Heart left ventricle (tissue), 16 donors: ENCODE results near the gene UBE2F. TPM values are rescaled to one million over a fixed set of nuclear protein-coding genes. Genes with fewer than 3 reads are reported as not detected.

Source experiments
- ATAC-seq, 4 donors: fragments of 200-7000 bp; cut with Tn5 transposase; one replicate each; pipeline ENCODE4 v1.9.1; 2020 to 2022; ENCODE audit warnings: moderate library complexity in 4 of 4, mild to moderate bottlenecking in 3 of 4, moderate number of reproducible peaks in 1 of 4
- DNase-seq, 5 donors: peaks; one replicate each; pipeline ENCODE4 v3.0.0-alpha.2; 2020
- H3K27ac ChIP-seq, 12 donors: fragments of 200-600 bp; sonication (generic) in 4 of 12; one replicate each; pipeline versions ENCODE4 v1.5.0 to v1.8.0; 2016 to 2022; ENCODE audit warnings: mild to moderate bottlenecking in 2 of 12
- H3K27me3 ChIP-seq, 9 donors: fragments of 200-600 bp; sonication (generic) in 2 of 9; one replicate each; pipeline versions ENCODE4 v1.5.1 to v1.8.0; 2016 to 2022; ENCODE audit warnings: mild to moderate bottlenecking in 3 of 9
- H3K36me3 ChIP-seq, 9 donors: fragments of 200-600 bp; sonication (generic) in 2 of 9; one replicate each; pipeline versions ENCODE4 v1.5.0 to v1.8.0; 2018 to 2022; ENCODE audit warnings: mild to moderate bottlenecking in 2 of 9
- H3K4me1 ChIP-seq, 12 donors: fragments of 200-600 bp; sonication (generic) in 4 of 12; one replicate each; pipeline versions ENCODE4 v1.5.0 to v1.8.0; 2016 to 2022; ENCODE audit warnings: mild to moderate bottlenecking in 3 of 12
- H3K4me3 ChIP-seq, 12 donors: fragments of 200-600 bp; sonication (generic) in 4 of 12; one replicate each; pipeline versions ENCODE4 v1.5.0 to v1.8.0; 2017 to 2022; ENCODE audit warnings: mild to moderate bottlenecking in 9 of 12, moderate library complexity in 4 of 12
- H3K9me3 ChIP-seq, 12 donors: fragments of 200-600 bp; sonication (generic) in 4 of 12; one replicate each; pipeline versions ENCODE4 v1.5.0 to v1.8.0; 2016 to 2022; ENCODE audit warnings: mild to moderate bottlenecking in 1 of 12
- POLR2A ChIP-seq, 2 donors: fragments of 450-650 bp; IDR thresholded peaks; one replicate each; pipeline ENCODE4 v1.6.1; 2017; ENCODE audit warnings: antibody characterized with exemption in 2 of 2, mild to moderate bottlenecking in 2 of 2, moderate library complexity in 2 of 2
- WGBS, 4 donors: extraction: QIAGEN DNeasy Blood & Tissue Kit in 2 of 4; methylation state at CpG; one replicate each; pipeline versions ENCODE4 v1.1.5 to v1.1.7; 2013 to 2018; 5-methylcytosine and 5-hydroxymethylcytosine counted together
- intact Hi-C, 10 donors: fragments of 100-400 bp; cut with DNase I; formaldehyde crosslinking; loops; one replicate each; pipeline versions ENCODE4 v1.11.1 to v1.14.2; 2022
- polyA plus RNA-seq, 2 donors: library from polyadenylated mRNA; stranded (reverse); fragments of 200-250 nt; gene quantifications; one replicate each; pipeline ENCODE4 v1.2.3, GENCODE V29; 2013
- total RNA-seq, 9 donors: library from RNA; depleted of rRNA in 2 of 9; stranded (reverse); fragments of >200 nt in 2 of 9; fragmentation: NEBNext Ultra II Directional in 3 of 9; extraction: Animal tissue kit (Norgen Biotek cat#: 25700) in 3 of 9; gene quantifications; one replicate each; pipeline versions ENCODE4 v1.1.0 to v1.2.4, GENCODE V29; 2016 to 2023
- TF ChIP-seq, protein P1 (sequence below), 12 donors: fragments of 200-600 bp; sonication (generic) in 4 of 12; IDR thresholded peaks; one replicate each; pipeline versions ENCODE4 v1.5.0 to v1.8.0; 2018 to 2022; ENCODE audit warnings: antibody characterized with exemption in 12 of 12, mild to moderate bottlenecking in 5 of 12
- donor health status: ischemic (EF 13 %, LVEDD 7.1; RV severe dilation, severe dysfunction).
- donor health status: healthy with polysubstance abuse.
- donor health status: DM: no; HTN: yes; CAD: no.
- donor health status: DM: no; HTN: no; CAD: no.
- donor health status: ischemic (EF 25% LVEDD 6.9; RV normal size, moderate dysfunction).
- donor health status: ischemic (EF 25% LVEDD 5.7; RV mildly dilated, moderate dysfunction).
- donor health status: healthy.
- donor health status: DM: yes; HTN: yes; CAD: no.
- donor health status: ischemic (EF 35%, LVEDD 5.7; RV mildly dilated, moderate dysfunction).
- donor health status: nonischemic (EF 11% LVEDD 7.7; RV severe dilation, severe dysfunction).
- donor health status: DM: yes; HTN: yes; CAD: no.
- donor health status: PGD.
- donor health status: ischemic (EF 29% LVEDD 5.4; RV normal size, mild dysfunction).
- donor health status: nonischemic (EF 23%, LVEDD 6.1; RV moderate dilation, normal function).

UBE2F gene
- total and polyA plus RNA-seq, 11 donors, result 54.2 to 83.4 (median 60.6) TPM

DNA sequence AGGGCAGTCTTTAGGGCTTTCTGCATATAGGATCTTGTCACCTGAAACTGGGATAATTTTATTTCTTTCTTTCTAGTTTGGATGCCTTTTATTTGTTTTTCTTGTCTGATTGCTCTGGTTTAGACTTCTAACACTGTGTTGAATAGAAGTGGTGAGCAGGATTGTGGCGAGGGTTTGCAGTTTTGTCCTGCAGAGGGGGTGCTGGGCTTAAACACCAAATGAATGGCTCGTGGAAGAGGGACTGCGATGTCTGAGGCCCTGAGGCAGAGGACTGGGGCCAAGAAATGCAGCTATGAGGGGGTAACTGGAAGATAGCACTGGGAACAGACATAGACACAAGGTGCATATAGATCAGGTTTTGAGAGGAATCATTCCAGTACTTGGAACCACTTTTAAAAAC lies 20.5 kb downstream of the UBE2F start:
- peaks cover 0 to 24% (median 7%) of the 10 kb centered on the region in 12 donors for H3K4me1 ChIP-seq
- no peak overlapping the region for H3K27ac ChIP-seq
- intact Hi-C loops, result no loop called here
- ATAC-seq (no peak), DNase-seq (no peak)
- H3K27me3 ChIP-seq, result no peaks in the 10 kb centered on the region
- 82 to 93% (median 91%) methylated on average over 3 of the region's 3 CpGs for WGBS, 4 donors
- H3K36me3 ChIP-seq, result peaks cover 0 to 43% (median 18%) of the 10 kb centered on the region in 9 donors
- peaks cover 0 to 5% (median 0%) of the 10 kb centered on the region in 12 donors for H3K9me3 ChIP-seq
- H3K4me3 ChIP-seq, result no peak overlapping the region
- no peak for TF ChIP-seq POLR2A (IDR thresholded peaks at IDR 0.05)
- TF ChIP-seq, protein P1, sequence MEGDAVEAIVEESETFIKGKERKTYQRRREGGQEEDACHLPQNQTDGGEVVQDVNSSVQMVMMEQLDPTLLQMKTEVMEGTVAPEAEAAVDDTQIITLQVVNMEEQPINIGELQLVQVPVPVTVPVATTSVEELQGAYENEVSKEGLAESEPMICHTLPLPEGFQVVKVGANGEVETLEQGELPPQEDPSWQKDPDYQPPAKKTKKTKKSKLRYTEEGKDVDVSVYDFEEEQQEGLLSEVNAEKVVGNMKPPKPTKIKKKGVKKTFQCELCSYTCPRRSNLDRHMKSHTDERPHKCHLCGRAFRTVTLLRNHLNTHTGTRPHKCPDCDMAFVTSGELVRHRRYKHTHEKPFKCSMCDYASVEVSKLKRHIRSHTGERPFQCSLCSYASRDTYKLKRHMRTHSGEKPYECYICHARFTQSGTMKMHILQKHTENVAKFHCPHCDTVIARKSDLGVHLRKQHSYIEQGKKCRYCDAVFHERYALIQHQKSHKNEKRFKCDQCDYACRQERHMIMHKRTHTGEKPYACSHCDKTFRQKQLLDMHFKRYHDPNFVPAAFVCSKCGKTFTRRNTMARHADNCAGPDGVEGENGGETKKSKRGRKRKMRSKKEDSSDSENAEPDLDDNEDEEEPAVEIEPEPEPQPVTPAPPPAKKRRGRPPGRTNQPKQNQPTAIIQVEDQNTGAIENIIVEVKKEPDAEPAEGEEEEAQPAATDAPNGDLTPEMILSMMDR (IDR thresholded peaks at IDR 0.05), result no peak

DNA sequence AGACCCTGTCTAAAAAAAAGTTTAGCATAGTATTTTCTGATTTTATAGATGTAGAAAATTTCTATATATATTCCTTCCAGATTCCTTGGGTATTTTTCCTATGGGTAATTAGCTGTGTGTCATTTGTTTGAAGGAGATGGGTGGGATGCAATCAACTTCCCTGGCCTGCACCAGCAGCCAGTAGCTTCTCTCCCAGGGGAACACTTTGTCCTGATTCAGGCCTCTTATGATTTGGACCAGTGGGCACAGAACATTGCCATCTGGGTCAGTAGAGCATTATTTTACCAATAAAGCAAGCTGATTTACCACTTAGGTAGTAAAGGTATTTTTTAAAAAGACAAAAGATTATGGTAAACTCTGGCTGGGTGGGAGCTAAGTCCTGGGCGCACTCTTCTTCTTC lies 26.9 kb downstream of the UBE2F start:
- ATAC-seq (no peak), DNase-seq (no peak)
- Histone ChIP-seq H3K9me3 (no peaks in the 10 kb centered on the region), H3K4me1 (peaks cover 0 to 13% (median 0%) of the 10 kb centered on the region in 12 donors), H3K27ac (no peak overlapping the region), H3K36me3 (peaks cover 0 to 68% (median 41%) of the 10 kb centered on the region in 9 donors), H3K4me3 (no peak overlapping the region), H3K27me3 (no peaks in the 10 kb centered on the region)
- TF ChIP-seq POLR2A (IDR thresholded peaks at IDR 0.05), result no peak
- TF ChIP-seq, protein P1 (IDR thresholded peaks at IDR 0.05), result no peak
- intact Hi-C loops, result no loop called here
- 96 to 100% (median 98%) methylated on average over 1 of the region's 1 CpG for WGBS, 4 donors

DNA sequence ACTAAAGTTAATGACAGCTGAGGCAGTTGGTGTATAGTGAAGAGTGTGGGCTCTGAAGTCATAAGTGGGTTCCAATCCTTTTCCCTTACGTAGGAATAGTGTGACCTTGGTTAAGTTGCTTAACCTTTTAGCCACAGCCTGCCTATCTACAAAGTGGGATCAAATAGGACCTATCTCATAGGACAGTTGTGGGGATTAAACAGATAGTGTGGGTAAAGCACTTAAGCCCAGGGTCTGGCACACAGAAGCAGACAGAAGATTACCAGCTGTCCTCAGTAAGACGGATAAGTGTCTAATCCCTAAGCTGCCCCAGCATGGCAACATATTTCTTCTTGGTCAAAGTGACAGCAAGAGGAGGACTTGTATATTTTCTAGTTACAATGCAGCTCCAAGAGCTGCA lies 28.2 kb downstream of the UBE2F start:
- H3K36me3 ChIP-seq, result peaks cover 0 to 56% (median 36%) of the 10 kb centered on the region in 9 donors
- TF ChIP-seq, protein P1 (IDR thresholded peaks at IDR 0.05), result no peak
- TF ChIP-seq POLR2A (IDR thresholded peaks at IDR 0.05), result no peak
- intact Hi-C loops, result no loop called here
- ATAC-seq (no peak), DNase-seq (no peak)
- no peak overlapping the region for H3K27ac ChIP-seq
- H3K27me3 ChIP-seq, result no peaks in the 10 kb centered on the region
- WGBS, 4 donors, result 90 to 95% (median 92%) methylated on average over 2 of the region's 2 CpGs
- peaks cover 0 to 14% (median 0%) of the 10 kb centered on the region in 12 donors for H3K4me1 ChIP-seq
- H3K4me3 ChIP-seq, result no peak overlapping the region
- peaks cover 0 to 10% (median 0%) of the 10 kb centered on the region in 12 donors for H3K9me3 ChIP-seq

DNA sequence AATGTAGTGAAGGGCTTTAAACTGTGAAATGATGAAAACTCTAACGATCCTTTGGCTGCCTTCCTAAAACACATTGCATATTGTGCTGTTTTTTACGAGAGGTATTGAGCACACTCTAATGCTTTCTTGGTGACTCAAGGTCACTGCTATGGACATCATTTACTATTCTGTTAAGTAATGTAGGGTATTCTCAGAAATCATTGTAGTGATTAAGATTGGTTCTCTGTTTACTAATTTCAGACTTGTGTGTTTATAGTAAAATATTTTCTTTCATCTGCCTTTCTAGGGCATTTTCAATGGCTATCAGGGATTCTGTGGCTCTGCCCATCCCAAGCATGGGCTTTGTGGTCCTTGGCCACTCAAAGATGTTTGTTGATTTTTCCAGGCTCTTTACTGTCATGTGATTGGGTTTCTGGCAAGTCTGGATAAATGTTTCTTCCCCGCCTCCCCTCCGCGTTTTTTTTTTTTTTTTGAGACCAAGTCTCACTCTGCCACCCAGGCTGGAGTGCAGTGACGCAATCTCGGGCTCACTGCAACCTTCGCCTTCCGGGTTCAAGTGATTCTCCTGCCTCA lies 29.3 kb downstream of the UBE2F start:
- peaks cover 0 to 14% (median 0%) of the 10 kb centered on the region in 12 donors for H3K4me1 ChIP-seq
- DNase-seq (no peak), ATAC-seq (no peak)
- no peak overlapping the region for H3K4me3 ChIP-seq
- intact Hi-C loops, result no loop called here
- TF ChIP-seq, protein P1 (IDR thresholded peaks at IDR 0.05), result no peak
- TF ChIP-seq POLR2A (IDR thresholded peaks at IDR 0.05), result no peak
- H3K27ac ChIP-seq, result no peak overlapping the region
- 66 to 73% (median 69%) methylated on average over 9 of the region's 9 CpGs for WGBS, 4 donors
- H3K36me3 ChIP-seq, result peaks cover 0 to 49% (median 32%) of the 10 kb centered on the region in 9 donors
- H3K27me3 ChIP-seq, result no peaks in the 10 kb centered on the region
- H3K9me3 ChIP-seq, result peaks cover 0 to 10% (median 0%) of the 10 kb centered on the region in 12 donors
